Heart left ventricle (tissue), 16 donors: ENCODE measurements around the gene MEGF11. TPM values are rescaled to one million over a fixed set of nuclear protein-coding genes. Genes with fewer than 3 reads are reported as not detected.

Experiments
- ATAC-seq, 4 donors: fragments of 200-7000 bp; cut with Tn5 transposase; one replicate each; pipeline ENCODE4 v1.9.1; 2020 to 2022; ENCODE audit warnings: moderate library complexity in 4 of 4, mild to moderate bottlenecking in 3 of 4, moderate number of reproducible peaks in 1 of 4
- DNase-seq, 5 donors: peaks; one replicate each; pipeline ENCODE4 v3.0.0-alpha.2; 2020
- H3K27ac ChIP-seq, 12 donors: fragments of 200-600 bp; sonication (generic) in 4 of 12; one replicate each; pipeline versions ENCODE4 v1.5.0 to v1.8.0; 2016 to 2022; ENCODE audit warnings: mild to moderate bottlenecking in 2 of 12
- H3K27me3 ChIP-seq, 9 donors: fragments of 200-600 bp; sonication (generic) in 2 of 9; one replicate each; pipeline versions ENCODE4 v1.5.1 to v1.8.0; 2016 to 2022; ENCODE audit warnings: mild to moderate bottlenecking in 3 of 9
- H3K36me3 ChIP-seq, 9 donors: fragments of 200-600 bp; sonication (generic) in 2 of 9; one replicate each; pipeline versions ENCODE4 v1.5.0 to v1.8.0; 2018 to 2022; ENCODE audit warnings: mild to moderate bottlenecking in 2 of 9
- H3K4me1 ChIP-seq, 12 donors: fragments of 200-600 bp; sonication (generic) in 4 of 12; one replicate each; pipeline versions ENCODE4 v1.5.0 to v1.8.0; 2016 to 2022; ENCODE audit warnings: mild to moderate bottlenecking in 3 of 12
- H3K4me3 ChIP-seq, 12 donors: fragments of 200-600 bp; sonication (generic) in 4 of 12; one replicate each; pipeline versions ENCODE4 v1.5.0 to v1.8.0; 2017 to 2022; ENCODE audit warnings: mild to moderate bottlenecking in 9 of 12, moderate library complexity in 4 of 12
- H3K9me3 ChIP-seq, 12 donors: fragments of 200-600 bp; sonication (generic) in 4 of 12; one replicate each; pipeline versions ENCODE4 v1.5.0 to v1.8.0; 2016 to 2022; ENCODE audit warnings: mild to moderate bottlenecking in 1 of 12
- POLR2A ChIP-seq, 2 donors: fragments of 450-650 bp; IDR thresholded peaks; one replicate each; pipeline ENCODE4 v1.6.1; 2017; ENCODE audit warnings: antibody characterized with exemption in 2 of 2, mild to moderate bottlenecking in 2 of 2, moderate library complexity in 2 of 2
- WGBS, 4 donors: extraction: QIAGEN DNeasy Blood & Tissue Kit in 2 of 4; methylation state at CpG; one replicate each; pipeline versions ENCODE4 v1.1.5 to v1.1.7; 2013 to 2018; 5-methylcytosine and 5-hydroxymethylcytosine counted together
- intact Hi-C, 10 donors: fragments of 100-400 bp; cut with DNase I; formaldehyde crosslinking; loops; one replicate each; pipeline versions ENCODE4 v1.11.1 to v1.14.2; 2022
- polyA plus RNA-seq, 2 donors: library from polyadenylated mRNA; stranded (reverse); fragments of 200-250 nt; gene quantifications; one replicate each; pipeline ENCODE4 v1.2.3, GENCODE V29; 2013
- total RNA-seq, 9 donors: library from RNA; depleted of rRNA in 2 of 9; stranded (reverse); fragments of >200 nt in 2 of 9; fragmentation: NEBNext Ultra II Directional in 3 of 9; extraction: Animal tissue kit (Norgen Biotek cat#: 25700) in 3 of 9; gene quantifications; one replicate each; pipeline versions ENCODE4 v1.1.0 to v1.2.4, GENCODE V29; 2016 to 2023
- TF ChIP-seq, protein P1 (sequence below), 12 donors: fragments of 200-600 bp; sonication (generic) in 4 of 12; IDR thresholded peaks; one replicate each; pipeline versions ENCODE4 v1.5.0 to v1.8.0; 2018 to 2022; ENCODE audit warnings: antibody characterized with exemption in 12 of 12, mild to moderate bottlenecking in 5 of 12
- donor health status: ischemic (EF 13 %, LVEDD 7.1; RV severe dilation, severe dysfunction).
- donor health status: healthy with polysubstance abuse.
- donor health status: DM: no; HTN: yes; CAD: no.
- donor health status: DM: no; HTN: no; CAD: no.
- donor health status: ischemic (EF 25% LVEDD 6.9; RV normal size, moderate dysfunction).
- donor health status: ischemic (EF 25% LVEDD 5.7; RV mildly dilated, moderate dysfunction).
- donor health status: healthy.
- donor health status: DM: yes; HTN: yes; CAD: no.
- donor health status: ischemic (EF 35%, LVEDD 5.7; RV mildly dilated, moderate dysfunction).
- donor health status: nonischemic (EF 11% LVEDD 7.7; RV severe dilation, severe dysfunction).
- donor health status: DM: yes; HTN: yes; CAD: no.
- donor health status: PGD.
- donor health status: ischemic (EF 29% LVEDD 5.4; RV normal size, mild dysfunction).
- donor health status: nonischemic (EF 23%, LVEDD 6.1; RV moderate dilation, normal function).

MEGF11 gene
- total and polyA plus RNA-seq, 11 donors = 0.07 TPM; not detected in 10

DNA sequence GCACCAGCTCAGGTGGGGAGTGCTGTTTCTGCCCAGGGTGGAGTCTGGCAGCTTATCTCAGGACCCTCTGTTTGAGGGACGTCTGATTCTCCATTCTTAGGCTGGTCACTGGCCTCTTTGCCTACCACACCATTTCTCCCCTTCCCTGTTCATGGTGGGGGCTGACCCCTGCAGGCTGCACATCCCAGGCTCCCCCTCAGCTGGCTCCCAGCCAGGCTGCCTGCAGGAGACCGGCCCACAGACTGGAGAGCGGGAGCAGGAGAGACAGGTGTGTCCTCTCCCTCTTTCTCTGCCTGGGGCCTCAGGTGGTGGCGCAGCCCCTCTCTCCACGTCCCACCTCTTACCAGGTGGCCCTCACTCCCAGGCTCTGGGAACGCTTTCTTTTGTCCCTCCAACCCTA lies 323.4 kb downstream of the MEGF11 start:
- no peaks in the 10 kb centered on the region for H3K9me3 ChIP-seq
- H3K27me3 ChIP-seq = no peaks in the 10 kb centered on the region
- no peak overlapping the region for H3K27ac ChIP-seq
- intact Hi-C loops = no loop called here
- no peak overlapping the region for H3K4me3 ChIP-seq
- TF ChIP-seq, protein P1, sequence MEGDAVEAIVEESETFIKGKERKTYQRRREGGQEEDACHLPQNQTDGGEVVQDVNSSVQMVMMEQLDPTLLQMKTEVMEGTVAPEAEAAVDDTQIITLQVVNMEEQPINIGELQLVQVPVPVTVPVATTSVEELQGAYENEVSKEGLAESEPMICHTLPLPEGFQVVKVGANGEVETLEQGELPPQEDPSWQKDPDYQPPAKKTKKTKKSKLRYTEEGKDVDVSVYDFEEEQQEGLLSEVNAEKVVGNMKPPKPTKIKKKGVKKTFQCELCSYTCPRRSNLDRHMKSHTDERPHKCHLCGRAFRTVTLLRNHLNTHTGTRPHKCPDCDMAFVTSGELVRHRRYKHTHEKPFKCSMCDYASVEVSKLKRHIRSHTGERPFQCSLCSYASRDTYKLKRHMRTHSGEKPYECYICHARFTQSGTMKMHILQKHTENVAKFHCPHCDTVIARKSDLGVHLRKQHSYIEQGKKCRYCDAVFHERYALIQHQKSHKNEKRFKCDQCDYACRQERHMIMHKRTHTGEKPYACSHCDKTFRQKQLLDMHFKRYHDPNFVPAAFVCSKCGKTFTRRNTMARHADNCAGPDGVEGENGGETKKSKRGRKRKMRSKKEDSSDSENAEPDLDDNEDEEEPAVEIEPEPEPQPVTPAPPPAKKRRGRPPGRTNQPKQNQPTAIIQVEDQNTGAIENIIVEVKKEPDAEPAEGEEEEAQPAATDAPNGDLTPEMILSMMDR (IDR thresholded peaks at IDR 0.05) = no peak
- no peak for TF ChIP-seq POLR2A (IDR thresholded peaks at IDR 0.05)
- H3K4me1 ChIP-seq = no peaks in the 10 kb centered on the region
- WGBS, 4 donors = 74 to 86% (median 83%) methylated on average over 5 to 6 of the region's 6 CpGs
- no peak for DNase-seq
- no peaks in the 10 kb centered on the region for H3K36me3 ChIP-seq
- ATAC-seq = no peak

- ATAC-seq = no peak
- intact Hi-C loops = no loop called here
- Histone ChIP-seq H3K36me3 (no peaks in the 10 kb centered on the region), H3K4me1 (no peaks in the 10 kb centered on the region), H3K27ac (no peak overlapping the region), H3K9me3 (no peaks in the 10 kb centered on the region), H3K27me3 (no peaks in the 10 kb centered on the region), H3K4me3 (no peak overlapping the region)
- TF ChIP-seq, protein P1 (IDR thresholded peaks at IDR 0.05) = no peak
- TF ChIP-seq POLR2A (IDR thresholded peaks at IDR 0.05) = no peak
- DNase-seq = no peak
- 90 to 96% (median 92%) methylated on average over 3 to 7 of the region's 7 CpGs for WGBS, 4 donors
Measured at GRCh38 chr15:65929573-65929972, 324.0 kb downstream of the MEGF11 start.

DNA sequence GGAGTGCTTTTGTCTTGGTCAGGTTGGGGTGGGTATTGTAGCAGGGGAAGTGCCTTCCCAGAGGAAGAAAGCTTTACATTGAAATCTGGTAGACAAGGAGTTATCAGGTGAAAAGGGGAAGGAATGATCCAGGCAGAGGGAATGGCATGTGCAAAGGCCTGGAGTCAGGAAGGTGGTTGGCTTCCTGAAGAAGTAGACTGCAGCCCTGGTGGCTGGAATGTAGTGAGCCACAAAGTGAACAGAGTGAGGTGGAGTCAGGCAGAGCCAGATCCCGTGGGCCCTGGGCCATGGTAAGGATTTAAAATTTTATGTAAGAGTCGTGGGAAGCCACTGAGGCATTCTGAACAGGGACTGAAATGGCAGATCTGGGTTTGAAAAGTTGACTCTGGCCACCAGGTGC lies 326.0 kb downstream of the MEGF11 start:
- H3K36me3 ChIP-seq = no peaks in the 10 kb centered on the region
- 71 to 79% (median 75%) methylated on average over 2 of the region's 2 CpGs for WGBS, 4 donors
- TF ChIP-seq, protein P1 (IDR thresholded peaks at IDR 0.05) = no peak
- no peak for TF ChIP-seq POLR2A (IDR thresholded peaks at IDR 0.05)
- intact Hi-C loops = no loop called here
- H3K27me3 ChIP-seq = no peaks in the 10 kb centered on the region
- H3K4me3 ChIP-seq = no peak overlapping the region
- DNase-seq (no peak), ATAC-seq (no peak)
- no peaks in the 10 kb centered on the region for H3K9me3 ChIP-seq
- no peak overlapping the region for H3K27ac ChIP-seq
- H3K4me1 ChIP-seq = no peaks in the 10 kb centered on the region

- WGBS, 4 donors = 88 to 100% (median 98%) methylated on average over 1 of the region's 1 CpG
- Histone ChIP-seq H3K4me1 (no peaks in the 10 kb centered on the region), H3K36me3 (no peaks in the 10 kb centered on the region), H3K9me3 (no peaks in the 10 kb centered on the region), H3K27me3 (no peaks in the 10 kb centered on the region), H3K4me3 (no peak overlapping the region), H3K27ac (no peak overlapping the region)
- no peak for ATAC-seq
- TF ChIP-seq, protein P1 (IDR thresholded peaks at IDR 0.05) = no peak
- TF ChIP-seq POLR2A (IDR thresholded peaks at IDR 0.05) = no peak
- intact Hi-C loops = no loop called here
- no peak for DNase-seq
Measured at GRCh38 chr15:65926899-65927298, 326.7 kb downstream of the MEGF11 start.
